ENCODE data around the gene APOE. TPM values are rescaled to one million over a fixed set of nuclear protein-coding genes. Genes with fewer than 3 reads are reported as not detected.

APOE gene
- total RNA-seq, 4 donors from 2014 or later, result 9.1 to 92.5 (median 33.6) TPM

DNA sequence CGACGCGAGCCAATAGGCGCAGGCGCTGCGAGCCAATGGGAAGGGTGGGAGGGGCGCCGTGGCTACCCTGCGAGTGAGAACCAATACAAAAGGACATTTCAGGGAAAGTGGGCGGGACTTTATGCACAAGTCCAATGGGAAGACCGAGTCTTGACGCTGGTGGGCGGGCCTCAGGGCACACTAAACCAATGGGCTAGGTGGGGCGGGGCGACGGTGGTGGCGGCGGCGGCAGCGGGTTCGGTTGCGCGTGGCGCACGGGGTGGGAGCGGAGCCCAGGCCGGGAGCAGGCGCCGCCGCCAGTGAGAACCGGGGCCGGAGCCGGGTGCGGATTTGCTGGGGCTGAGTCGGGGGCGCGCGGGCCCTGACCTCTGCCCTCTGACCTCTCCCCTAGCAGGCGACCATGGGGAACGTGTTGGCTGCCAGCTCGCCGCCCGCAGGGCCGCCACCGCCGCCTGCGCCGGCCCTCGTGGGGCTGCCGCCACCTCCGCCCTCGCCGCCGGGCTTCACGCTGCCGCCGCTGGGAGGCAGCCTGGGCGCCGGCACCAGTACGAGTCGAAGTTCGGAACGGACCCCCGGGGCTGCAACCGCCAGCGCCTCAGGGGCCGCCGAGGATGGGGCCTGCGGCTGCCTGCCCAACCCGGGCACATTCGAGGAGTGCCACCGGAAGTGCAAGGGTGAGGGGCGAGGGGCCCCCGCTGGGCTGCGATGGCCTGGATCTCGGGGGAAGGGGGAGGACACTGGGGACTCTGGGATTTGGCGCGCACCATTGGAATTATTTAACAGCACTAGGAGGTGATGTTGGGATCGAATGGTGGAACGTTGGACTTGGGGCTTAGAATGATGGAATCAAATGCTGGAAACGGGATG, 14.3 kb upstream of the APOE start, which contains the start of gene TOMM40:
TSS of gene TOMM40 (plus strand) at position 239 of the 867 bp plus-strand sequence. CDS start at position 401, 162 bp downstream.
- Histone ChIP-seq H3K27ac (peak within 1 kb of the TSS; percentile 85 to 96), H3K4me3 (peak within 1 kb of the TSS; percentile 53 to 86), H3K9me3 (no peaks in the 10 kb centered on the region), H3K4me1 (peaks cover 4 to 14% of the 10 kb centered on the region in 2 donors), H3K27me3 (no peaks in the 10 kb centered on the region), H3K36me3 (no peaks in the 10 kb centered on the region)
- intact Hi-C loops (cut with DNase I; ENCODE audit: low total_unique reads), result no loop called here
- DNase-seq, result peak in 1 of 2 donors; percentile 100
- TF ChIP-seq, protein P1, sequence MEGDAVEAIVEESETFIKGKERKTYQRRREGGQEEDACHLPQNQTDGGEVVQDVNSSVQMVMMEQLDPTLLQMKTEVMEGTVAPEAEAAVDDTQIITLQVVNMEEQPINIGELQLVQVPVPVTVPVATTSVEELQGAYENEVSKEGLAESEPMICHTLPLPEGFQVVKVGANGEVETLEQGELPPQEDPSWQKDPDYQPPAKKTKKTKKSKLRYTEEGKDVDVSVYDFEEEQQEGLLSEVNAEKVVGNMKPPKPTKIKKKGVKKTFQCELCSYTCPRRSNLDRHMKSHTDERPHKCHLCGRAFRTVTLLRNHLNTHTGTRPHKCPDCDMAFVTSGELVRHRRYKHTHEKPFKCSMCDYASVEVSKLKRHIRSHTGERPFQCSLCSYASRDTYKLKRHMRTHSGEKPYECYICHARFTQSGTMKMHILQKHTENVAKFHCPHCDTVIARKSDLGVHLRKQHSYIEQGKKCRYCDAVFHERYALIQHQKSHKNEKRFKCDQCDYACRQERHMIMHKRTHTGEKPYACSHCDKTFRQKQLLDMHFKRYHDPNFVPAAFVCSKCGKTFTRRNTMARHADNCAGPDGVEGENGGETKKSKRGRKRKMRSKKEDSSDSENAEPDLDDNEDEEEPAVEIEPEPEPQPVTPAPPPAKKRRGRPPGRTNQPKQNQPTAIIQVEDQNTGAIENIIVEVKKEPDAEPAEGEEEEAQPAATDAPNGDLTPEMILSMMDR (IDR thresholded peaks at IDR 0.05), result peak in 1 of 4 experiments; percentile 2
- peak in 1 of 2 donors; percentile 37 for TF ChIP-seq POLR2A (IDR thresholded peaks at IDR 0.05)

DNA sequence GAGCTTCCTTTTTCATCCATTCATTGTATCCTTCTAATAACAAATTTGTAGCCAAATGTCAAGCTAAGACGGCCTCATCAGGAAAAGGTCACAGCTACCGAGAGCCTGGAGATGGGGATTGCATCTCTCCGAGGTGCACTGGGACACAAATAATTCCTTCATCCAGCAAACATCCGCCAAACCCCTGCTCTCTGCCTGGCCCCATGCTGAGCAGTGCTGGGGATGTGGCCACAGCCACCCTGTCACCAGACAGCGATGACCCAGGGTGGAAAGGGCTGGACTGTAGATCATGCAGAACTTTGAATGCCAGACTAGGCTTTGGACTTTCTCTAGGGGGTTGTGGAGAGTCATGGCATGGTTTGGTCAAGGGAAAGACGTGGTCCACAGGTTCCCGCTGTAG, 12.7 kb upstream of the APOE start:
- intact Hi-C loops (cut with DNase I; ENCODE audit: low total_unique reads), result no loop called here

DNA sequence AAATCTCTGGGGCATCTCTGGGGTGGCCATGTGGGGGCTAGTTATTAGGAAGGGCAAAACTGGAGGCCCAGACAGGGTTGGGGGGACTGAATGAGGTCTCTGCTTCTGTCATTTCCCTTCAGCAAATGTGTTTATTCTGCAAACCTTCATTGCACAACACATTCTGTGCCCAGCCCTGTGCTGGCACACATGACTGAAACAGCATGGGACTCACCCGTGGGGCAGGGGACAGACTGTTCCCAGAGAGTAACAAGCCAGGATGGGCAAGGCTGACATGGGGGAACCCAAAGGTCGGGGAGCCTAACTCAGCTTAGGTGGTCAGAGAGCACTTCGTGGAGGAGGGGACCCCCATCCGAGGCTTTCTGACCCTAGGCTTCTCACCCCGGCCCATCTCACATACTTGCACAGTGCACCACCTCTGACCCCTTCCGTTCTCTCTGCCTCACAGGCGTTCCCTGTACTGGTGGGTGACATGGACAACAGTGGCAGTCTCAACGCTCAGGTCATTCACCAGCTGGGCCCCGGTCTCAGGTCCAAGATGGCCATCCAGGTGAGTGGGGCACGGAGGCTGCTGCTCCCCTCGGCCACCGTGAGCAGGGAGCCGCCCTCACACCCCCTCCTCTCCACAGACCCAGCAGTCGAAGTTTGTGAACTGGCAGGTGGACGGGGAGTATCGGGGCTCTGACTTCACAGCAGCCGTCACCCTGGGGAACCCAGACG, 12.1 kb upstream of the APOE start:
- Histone ChIP-seq H3K9me3 (no peaks in the 10 kb centered on the region), H3K27me3 (no peaks in the 10 kb centered on the region), H3K27ac (no peak overlapping the region), H3K36me3 (no peaks in the 10 kb centered on the region), H3K4me1 (peaks cover 4 to 14% of the 10 kb centered on the region in 2 donors), H3K4me3 (no peak overlapping the region)
- no peak for DNase-seq
- intact Hi-C loops (cut with DNase I; ENCODE audit: low total_unique reads), result no loop called here
- TF ChIP-seq, protein P1 (IDR thresholded peaks at IDR 0.05), result no peak
- no peak for TF ChIP-seq POLR2A (IDR thresholded peaks at IDR 0.05)

More for the DNA sequence above, 12.7 kb upstream of the APOE start:
- H3K27me3 ChIP-seq, result no peaks in the 10 kb centered on the region
- H3K4me1 ChIP-seq, result peaks cover 4 to 14% of the 10 kb centered on the region in 2 donors
- H3K36me3 ChIP-seq, result no peaks in the 10 kb centered on the region
- H3K4me3 ChIP-seq, result no peak overlapping the region
- H3K27ac ChIP-seq, result no peak overlapping the region
- DNase-seq, result no peak
- H3K9me3 ChIP-seq, result no peaks in the 10 kb centered on the region
- TF ChIP-seq POLR2A (IDR thresholded peaks at IDR 0.05), result no peak
- TF ChIP-seq, protein P1 (IDR thresholded peaks at IDR 0.05), result no peak

DNA sequence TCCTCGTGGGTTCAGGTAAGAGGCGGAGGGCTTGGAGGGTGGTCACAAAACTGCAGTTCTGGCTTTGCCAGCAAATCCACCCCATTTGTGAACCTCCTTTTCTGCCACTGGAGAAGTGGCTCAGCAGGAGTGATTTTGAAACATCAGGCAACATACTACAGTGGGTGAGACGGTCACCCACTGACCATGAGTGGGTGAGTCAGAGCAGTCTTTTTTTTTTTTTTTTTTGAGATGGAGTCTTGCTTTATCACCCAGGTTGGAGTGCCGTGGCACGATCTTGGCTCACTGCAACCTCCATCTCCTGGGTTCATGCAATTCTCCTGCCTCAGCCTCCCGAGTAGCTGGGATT, 11.6 kb upstream of the APOE start:
- peaks cover 4 to 14% of the 10 kb centered on the region in 2 donors for H3K4me1 ChIP-seq
- intact Hi-C loops (cut with DNase I; ENCODE audit: low total_unique reads), result no loop called here
- no peak overlapping the region for H3K4me3 ChIP-seq
- TF ChIP-seq, protein P1 (IDR thresholded peaks at IDR 0.05), result no peak
- no peak for TF ChIP-seq POLR2A (IDR thresholded peaks at IDR 0.05)
- no peak for DNase-seq
- H3K27me3 ChIP-seq, result no peaks in the 10 kb centered on the region
- no peaks in the 10 kb centered on the region for H3K9me3 ChIP-seq
- no peak overlapping the region for H3K27ac ChIP-seq
- no peaks in the 10 kb centered on the region for H3K36me3 ChIP-seq

DNA sequence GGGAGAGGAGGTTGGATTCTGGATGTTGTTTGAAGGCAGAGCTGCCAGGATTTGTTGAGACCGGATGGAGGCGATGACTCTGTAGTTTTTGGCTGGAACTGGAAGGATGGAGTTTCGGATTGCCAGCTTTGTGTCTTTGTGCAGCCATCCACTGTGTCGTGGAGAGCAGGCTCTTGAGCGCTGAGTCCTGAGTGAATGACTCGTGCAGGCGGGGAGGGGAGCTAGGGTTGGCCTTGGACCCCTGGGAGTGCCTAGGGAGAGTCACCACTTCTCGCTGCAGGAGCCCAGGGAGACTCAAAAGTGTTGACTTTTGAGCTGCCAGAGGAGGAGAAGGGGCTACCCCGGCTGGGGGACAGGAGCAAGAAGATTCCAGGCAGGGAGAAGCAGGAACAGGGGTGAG, 10.7 kb upstream of the APOE start:
- intact Hi-C loops (cut with DNase I; ENCODE audit: low total_unique reads), result no loop called here
- H3K27ac ChIP-seq, result no peak overlapping the region
- TF ChIP-seq, protein P1 (IDR thresholded peaks at IDR 0.05), result no peak
- TF ChIP-seq POLR2A (IDR thresholded peaks at IDR 0.05), result no peak
- H3K9me3 ChIP-seq, result no peaks in the 10 kb centered on the region
- H3K36me3 ChIP-seq, result no peaks in the 10 kb centered on the region
- no peak for DNase-seq
- H3K4me3 ChIP-seq, result no peak overlapping the region
- no peaks in the 10 kb centered on the region for H3K27me3 ChIP-seq
- H3K4me1 ChIP-seq, result peaks cover 0 to 10% of the 10 kb centered on the region in 2 donors

Measured in uterus (tissue), 4 donors.